Aorta (tissue), 5 donors: ENCODE measurements around the gene EFCAB9. TPM values are rescaled to one million over a fixed set of nuclear protein-coding genes. Genes with fewer than 3 reads are reported as not detected.
A peak's percentile ranks its signal among the peaks of the same experiment; 100 is the strongest.

ENCODE experiments used
- ATAC-seq: fragments of 200-7000 bp; cut with Tn5 transposase; one replicate; pipeline ENCODE4 v1.9.1; 2022; ENCODE audit warnings: moderate library complexity; ENCODE audit not compliant: low FRiP score
- DNase-seq, 2 donors: peaks; one replicate each; pipeline ENCODE4 v3.0.0-alpha.2; 2020
- H3K27ac ChIP-seq, 2 donors: one replicate each; pipeline ENCODE4 v1.5.1; 2013; ENCODE audit warnings: low read length in 2 of 2, mild to moderate bottlenecking in 2 of 2, moderate library complexity in 2 of 2, control low read depth in 1 of 2, inconsistent platforms in 1 of 2, low read depth in 1 of 2
- H3K27me3 ChIP-seq, 2 donors: one replicate each; pipeline ENCODE4 v1.6.1; 2013; ENCODE audit warnings: control low read depth in 1 of 2, low read length in 1 of 2, mild to moderate bottlenecking in 1 of 2, moderate library complexity in 1 of 2; ENCODE audit not compliant: insufficient read depth in 2 of 2, control insufficient read depth in 1 of 2
- H3K36me3 ChIP-seq, 2 donors: one replicate each; pipeline ENCODE4 v1.6.1; 2013; ENCODE audit warnings: control low read depth in 1 of 2, low read length in 1 of 2, mild to moderate bottlenecking in 1 of 2; ENCODE audit not compliant: insufficient read depth in 2 of 2, control insufficient read depth in 1 of 2
- H3K4me1 ChIP-seq, 2 donors: one replicate each; pipeline ENCODE4 v1.6.1; 2013; ENCODE audit warnings: low read length in 2 of 2, control low read depth in 1 of 2, mild to moderate bottlenecking in 1 of 2, moderate library complexity in 1 of 2; ENCODE audit not compliant: insufficient read depth in 2 of 2, control insufficient read depth in 1 of 2
- H3K4me3 ChIP-seq, 2 donors: one replicate each; pipeline ENCODE4 v1.5.1; 2013; ENCODE audit warnings: low read length in 2 of 2, control low read depth in 1 of 2, mild to moderate bottlenecking in 1 of 2
- H3K9me3 ChIP-seq: one replicate; pipeline ENCODE4 v1.6.1; 2013; ENCODE audit warnings: mild to moderate bottlenecking, low read length; ENCODE audit not compliant: control insufficient read depth
- WGBS, 2 donors: extraction: QIAGEN DNeasy Blood & Tissue Kit; methylation state at CpG; one replicate each; pipeline ENCODE4 v1.1.7; 2013; 5-methylcytosine and 5-hydroxymethylcytosine counted together
- intact Hi-C, 2 donors: fragments of 100-400 bp; cut with DNase I; formaldehyde crosslinking; loops; one replicate each; pipeline versions ENCODE4 v1.14.2 to v1.15.0; 2022
- polyA plus RNA-seq, 2 donors: library from polyadenylated mRNA; stranded (reverse); fragments of 200-250 nt; gene quantifications; one replicate each; pipeline ENCODE4 v1.2.3, GENCODE V29; 2013
- total RNA-seq, 2 donors: library from RNA; stranded (reverse); fragmentation: NEBNext Ultra II Directional; extraction: Animal tissue kit (Norgen Biotek cat#: 25700); gene quantifications; one replicate each; pipeline ENCODE4 v1.2.1, GENCODE V29; 2021
- donor health status: healthy with polysubstance abuse.
- donor health status: Bipolar disorder and iron deficiency.
- donor health status: DM: no; HTN: no; CAD: no.
- donor health status: DM: no; HTN: no; CAD: no.
- donor health status: DM: yes; HTN: yes; CAD: no.

Gene EFCAB9
- total and polyA plus RNA-seq, 4 donors: not detected

DNA sequence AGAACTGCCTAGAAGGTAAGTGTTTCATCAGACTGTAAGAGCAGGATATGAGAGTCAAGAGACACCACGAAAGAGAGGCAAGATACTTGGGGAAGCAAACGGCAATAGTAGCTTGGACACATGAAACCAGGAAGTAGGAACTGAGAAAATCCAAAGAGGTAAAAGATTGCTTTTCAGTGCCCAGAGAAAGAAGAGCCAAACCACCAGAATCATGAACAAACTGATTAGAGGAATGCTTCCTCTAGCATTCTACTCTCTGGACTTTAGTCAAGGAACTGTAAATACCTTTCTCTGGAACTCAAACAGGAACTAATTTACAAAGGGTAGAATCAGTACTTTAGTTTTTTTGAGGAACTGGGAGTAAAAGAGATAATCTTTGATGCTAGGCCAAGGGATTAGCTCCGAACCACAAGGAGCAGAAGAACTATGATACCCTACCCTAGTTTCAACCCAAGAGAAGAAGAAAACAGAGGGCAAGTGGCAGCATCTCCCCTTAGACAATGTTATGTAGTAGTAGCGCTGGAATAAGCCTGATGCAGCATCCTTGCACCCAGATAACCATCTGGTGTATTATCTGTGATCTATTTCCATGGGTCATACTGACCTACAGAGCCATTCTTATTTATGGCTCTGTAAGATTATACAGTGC, 41.3 kb downstream of the EFCAB9 start:
- Histone ChIP-seq H3K4me1 (no peaks in the 10 kb centered on the region), H3K9me3 (no peaks in the 10 kb centered on the region), H3K27ac (no peak overlapping the region), H3K4me3 (no peak overlapping the region), H3K27me3 (no peaks in the 10 kb centered on the region), H3K36me3 (peaks cover 4% of the 10 kb centered on the region in 2 donors)
- DNase-seq (no peak), ATAC-seq (no peak)
- intact Hi-C loops: no loop called here
- WGBS, 2 donors: 68 to 73% methylated on average over 4 of the region's 4 CpGs

DNA sequence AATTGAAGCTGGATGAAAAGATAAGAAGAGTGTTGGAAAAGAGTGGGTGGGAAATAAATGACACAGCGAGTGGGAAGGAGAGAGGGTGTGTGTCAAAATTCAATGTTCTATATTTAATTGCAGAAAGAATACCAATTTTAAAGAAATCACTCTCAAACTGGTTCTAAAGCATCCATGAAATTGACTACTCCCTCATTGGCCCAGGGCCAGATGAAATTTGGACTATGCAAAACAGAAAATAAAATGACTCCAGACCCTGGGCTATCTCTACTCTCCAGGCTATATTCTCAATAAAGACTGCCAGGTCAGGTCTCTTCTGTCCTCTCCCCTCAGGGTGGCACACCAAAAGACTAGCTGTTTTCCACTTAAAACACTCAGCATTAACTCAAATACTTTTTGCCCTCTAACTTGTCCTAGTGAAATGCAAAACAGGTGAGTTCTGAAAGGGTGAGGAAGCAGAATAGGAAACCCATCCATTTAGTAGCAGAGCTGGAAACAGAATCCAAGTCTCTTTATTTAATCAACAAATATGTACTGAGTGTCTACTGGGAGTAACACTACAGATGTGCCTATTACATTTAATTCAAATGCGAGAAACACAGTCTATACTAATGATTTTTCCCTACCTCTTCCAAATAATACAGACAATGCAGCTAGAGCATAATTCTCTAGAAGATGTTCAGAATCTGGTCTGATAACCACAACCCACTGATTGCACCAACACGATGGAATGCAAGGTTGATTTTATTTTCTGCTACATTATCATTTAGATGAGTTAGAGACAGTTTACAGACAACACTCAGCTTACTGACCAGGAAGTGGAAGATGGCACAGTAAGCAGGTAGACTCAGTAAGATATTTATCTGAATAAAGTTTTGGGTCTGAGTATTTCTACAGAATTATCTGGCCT, 42.1 kb downstream of the EFCAB9 start:
- H3K9me3 ChIP-seq: no peaks in the 10 kb centered on the region
- ATAC-seq (no peak), DNase-seq (no peak)
- H3K27me3 ChIP-seq: no peaks in the 10 kb centered on the region
- H3K4me3 ChIP-seq: no peak overlapping the region
- intact Hi-C loops: no loop called here
- peaks cover 4% of the 10 kb centered on the region in 2 donors for H3K36me3 ChIP-seq
- 89 to 91% methylated on average over 3 of the region's 3 CpGs for WGBS, 2 donors
- no peak overlapping the region for H3K27ac ChIP-seq
- H3K4me1 ChIP-seq: no peaks in the 10 kb centered on the region

GRCh38 chr5:172238334-172238733, 44.4 kb downstream of the EFCAB9 start:
- Histone ChIP-seq H3K4me3 (no peak overlapping the region), H3K36me3 (peaks cover 2 to 3% of the 10 kb centered on the region in 2 donors), H3K9me3 (no peaks in the 10 kb centered on the region), H3K4me1 (no peaks in the 10 kb centered on the region), H3K27ac (no peak overlapping the region), H3K27me3 (no peaks in the 10 kb centered on the region)
- intact Hi-C loops: no loop called here
- DNase-seq (no peak), ATAC-seq (no peak)
- 53 to 56% methylated on average over 1 of the region's 1 CpG for WGBS, 2 donors

DNA sequence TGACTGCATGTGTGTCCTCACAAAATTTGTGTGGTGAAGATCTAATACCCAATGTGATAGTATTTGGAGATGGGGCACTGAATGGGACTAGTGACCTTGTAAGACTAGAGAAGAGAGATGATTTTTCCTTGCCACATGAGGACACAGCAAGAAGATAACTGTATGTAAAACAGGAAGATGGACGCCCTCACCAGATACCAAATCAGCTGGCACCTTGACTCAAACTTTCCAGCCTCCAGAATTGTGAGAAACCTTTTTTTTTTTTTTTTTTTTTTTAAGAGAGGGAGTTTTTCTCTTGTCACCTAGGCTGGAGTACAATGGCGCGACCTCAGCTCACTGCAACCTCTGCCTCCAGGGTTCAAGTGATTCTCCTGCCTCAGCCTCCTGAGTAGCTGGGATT, 49.3 kb downstream of the EFCAB9 start:
- H3K36me3 ChIP-seq: no peaks in the 10 kb centered on the region
- no peak for DNase-seq
- H3K4me1 ChIP-seq: no peaks in the 10 kb centered on the region
- no peaks in the 10 kb centered on the region for H3K9me3 ChIP-seq
- 100% methylated on average over 3 of the region's 3 CpGs for WGBS, 2 donors
- ATAC-seq: no peak
- H3K27me3 ChIP-seq: no peaks in the 10 kb centered on the region
- intact Hi-C loops: no loop called here
- no peak overlapping the region for H3K4me3 ChIP-seq
- no peak overlapping the region for H3K27ac ChIP-seq

DNA sequence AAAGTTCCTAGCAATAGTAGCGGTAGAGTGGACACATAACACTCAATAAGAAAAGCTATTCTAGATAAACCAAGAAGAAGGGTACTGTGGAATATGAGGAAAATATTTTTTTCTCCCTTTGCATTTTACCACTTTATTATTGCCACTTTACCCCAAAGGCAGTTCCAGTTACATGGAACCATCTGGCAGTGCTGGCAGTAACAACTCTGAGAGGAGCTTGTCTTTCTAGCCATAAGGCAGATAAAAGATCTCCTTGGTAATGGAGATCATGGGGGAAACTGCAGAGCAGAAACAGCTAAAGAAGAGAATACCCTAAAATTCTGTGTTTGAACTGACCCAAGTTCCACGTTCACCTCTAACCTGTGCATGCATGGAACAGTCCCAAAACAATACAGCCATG, 51.1 kb downstream of the EFCAB9 start:
- Histone ChIP-seq H3K4me3 (no peak overlapping the region), H3K9me3 (no peaks in the 10 kb centered on the region), H3K4me1 (no peaks in the 10 kb centered on the region), H3K36me3 (no peaks in the 10 kb centered on the region), H3K27me3 (no peaks in the 10 kb centered on the region), H3K27ac (no peak overlapping the region)
- WGBS, 2 donors: 86 to 91% methylated on average over 2 of the region's 2 CpGs
- intact Hi-C loops: no loop called here
- DNase-seq (no peak), ATAC-seq (no peak)

- no peak overlapping the region for H3K27ac ChIP-seq
- no peaks in the 10 kb centered on the region for H3K36me3 ChIP-seq
- peak; percentile 38 for ATAC-seq
These were observed 51.7 kb downstream of the EFCAB9 start for GRCh38 chr5:172245703-172246125.

GRCh38 chr5:172248637-172249036, 54.7 kb downstream of the EFCAB9 start:
- no peaks in the 10 kb centered on the region for H3K36me3 ChIP-seq
- no peak overlapping the region for H3K4me3 ChIP-seq
- intact Hi-C loops: no loop called here
- ATAC-seq: no peak
- no peak for DNase-seq
- H3K9me3 ChIP-seq: peaks cover 3% of the 10 kb centered on the region
- WGBS, 2 donors: 96 to 100% methylated on average over 2 of the region's 2 CpGs
- no peaks in the 10 kb centered on the region for H3K4me1 ChIP-seq
- no peaks in the 10 kb centered on the region for H3K27me3 ChIP-seq
- H3K27ac ChIP-seq: no peak overlapping the region

More at GRCh38 chr5:172245703-172246125, 51.7 kb downstream of the EFCAB9 start:
- WGBS, 2 donors: 86 to 90% methylated on average over 1 of the region's 1 CpG
- Histone ChIP-seq H3K4me1 (no peaks in the 10 kb centered on the region), H3K27me3 (no peaks in the 10 kb centered on the region), H3K9me3 (no peaks in the 10 kb centered on the region), H3K4me3 (no peak overlapping the region)
- no peak for DNase-seq
- intact Hi-C loops: no loop called here

DNA sequence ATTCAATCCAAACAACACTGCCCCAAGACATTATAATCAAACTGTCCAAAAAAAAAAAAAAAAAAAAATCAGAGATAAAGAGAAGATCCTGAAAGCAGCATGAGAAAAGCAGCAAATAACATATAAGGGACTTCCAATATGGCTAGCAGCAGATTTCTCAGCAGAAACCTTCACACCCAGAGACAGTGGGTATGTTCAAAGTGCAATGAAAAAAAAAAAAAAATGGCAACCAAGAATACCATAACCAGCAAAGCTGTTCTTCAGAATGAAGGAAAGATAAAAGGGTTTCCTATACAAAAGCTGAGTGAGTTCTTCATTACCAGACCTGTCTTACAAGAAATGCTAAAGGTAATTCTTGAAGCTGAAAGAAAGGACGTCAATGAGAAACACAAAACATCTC, 57.4 kb downstream of the EFCAB9 start:
- no peak for ATAC-seq
- 96 to 100% methylated on average over 1 of the region's 1 CpG for WGBS, 2 donors
- no peaks in the 10 kb centered on the region for H3K4me1 ChIP-seq
- DNase-seq: no peak
- intact Hi-C loops: no loop called here
- H3K36me3 ChIP-seq: peaks cover 0 to 2% of the 10 kb centered on the region in 2 donors
- no peak overlapping the region for H3K4me3 ChIP-seq
- no peaks in the 10 kb centered on the region for H3K27me3 ChIP-seq
- H3K27ac ChIP-seq: no peak overlapping the region
- H3K9me3 ChIP-seq: peaks cover 3% of the 10 kb centered on the region

- H3K27me3 ChIP-seq: no peaks in the 10 kb centered on the region
- peaks cover 0 to 2% of the 10 kb centered on the region in 2 donors for H3K36me3 ChIP-seq
- H3K27ac ChIP-seq: no peak overlapping the region
- ATAC-seq: no peak
- no peak for DNase-seq
- WGBS, 2 donors: 65 to 76% methylated on average over 2 of the region's 2 CpGs
- no peak overlapping the region for H3K4me3 ChIP-seq
- intact Hi-C loops: no loop called here
- peaks cover 3% of the 10 kb centered on the region for H3K9me3 ChIP-seq
- no peaks in the 10 kb centered on the region for H3K4me1 ChIP-seq
These were observed 58.5 kb downstream of the EFCAB9 start for GRCh38 chr5:172252501-172252900.
